Naive thymus-derived CD8-positive, alpha-beta T cell (primary cell): Measurements from ENCODE around the gene STAT5B. TPM values are rescaled to one million over a fixed set of nuclear protein-coding genes. Genes with fewer than 3 reads are reported as not detected.

Source experiments
- ATAC-seq, 2 donors: fragments of 150-1000 bp; cut with Tn5 transposase in 1 of 2; sonication (Bioruptor Pico), chemical (Tn5 transposase) in 1 of 2; 1 replicate in 1 of 2; 2 replicates in 1 of 2; pipeline ENCODE4 v1.10.0; 2021; ENCODE audit warnings: mild to moderate bottlenecking in 2 of 2, moderate library complexity in 2 of 2
- POLR2A ChIA-PET: fragments of 350-600 bp; sonication (Branson Sonifier 250); formaldehyde crosslinking; loops from one replicate; lab custom pipeline; 2021; ENCODE audit warnings: antibody characterized with exemption; lab: Charles Lee
- DNase-seq, 10 donors: peaks; one replicate each; pipeline versions ENCODE4 v3.0.0 to v3.0.0-alpha.2; 2020 to 2022
- H3K27ac Mint-ChIP-seq, 10 donors: one replicate each; pipeline ENCODE4 v1.8.0; 2020 to 2022; ENCODE audit warnings: mild to moderate bottlenecking in 10 of 10, mixed read lengths in 10 of 10, moderate library complexity in 4 of 10, inconsistent platforms in 1 of 10
- H3K27me3 Mint-ChIP-seq, 5 donors: one replicate each; pipeline ENCODE4 v1.8.0; 2021 to 2022; ENCODE audit warnings: mixed read lengths in 5 of 5
- H3K36me3 Mint-ChIP-seq, 3 donors: one replicate each; pipeline ENCODE4 v1.8.0; 2020 to 2022; ENCODE audit warnings: mixed read lengths in 3 of 3, mild to moderate bottlenecking in 2 of 3, inconsistent platforms in 1 of 3
- H3K4me1 Mint-ChIP-seq, 4 donors: one replicate each; pipeline ENCODE4 v1.8.0; 2021 to 2022; ENCODE audit warnings: mixed read lengths in 4 of 4
- H3K4me3 Mint-ChIP-seq, 10 donors: one replicate each; pipeline ENCODE4 v1.8.0; 2020 to 2022; ENCODE audit warnings: mild to moderate bottlenecking in 10 of 10, mixed read lengths in 10 of 10, moderate library complexity in 6 of 10, inconsistent platforms in 1 of 10
- H3K9me3 Mint-ChIP-seq, 9 donors: one replicate each; pipeline ENCODE4 v1.8.0; 2020 to 2022; ENCODE audit warnings: mixed read lengths in 9 of 9, mild to moderate bottlenecking in 3 of 9, inconsistent platforms in 1 of 9, moderate library complexity in 1 of 9
- polyA plus RNA-seq, 3 donors: library from polyadenylated mRNA; unstranded; fragments of 300-500 nt; fragmentation: Illumina TruSeq; gene quantifications; one replicate each; pipeline ENCODE4 v1.2.3, GENCODE V29; 2021
- total RNA-seq, 8 experiments: library from RNA in 2 of 8; stranded (reverse) in 2 of 8; gene quantifications; one replicate each; pipeline ENCODE4 v1.2.3 and lab custom pipeline; 2021 to 2026

The STAT5B gene
- total and polyA plus RNA-seq, 5 experiments from 2014 or later: 66.3 to 149 (median 94.0) TPM

DNA sequence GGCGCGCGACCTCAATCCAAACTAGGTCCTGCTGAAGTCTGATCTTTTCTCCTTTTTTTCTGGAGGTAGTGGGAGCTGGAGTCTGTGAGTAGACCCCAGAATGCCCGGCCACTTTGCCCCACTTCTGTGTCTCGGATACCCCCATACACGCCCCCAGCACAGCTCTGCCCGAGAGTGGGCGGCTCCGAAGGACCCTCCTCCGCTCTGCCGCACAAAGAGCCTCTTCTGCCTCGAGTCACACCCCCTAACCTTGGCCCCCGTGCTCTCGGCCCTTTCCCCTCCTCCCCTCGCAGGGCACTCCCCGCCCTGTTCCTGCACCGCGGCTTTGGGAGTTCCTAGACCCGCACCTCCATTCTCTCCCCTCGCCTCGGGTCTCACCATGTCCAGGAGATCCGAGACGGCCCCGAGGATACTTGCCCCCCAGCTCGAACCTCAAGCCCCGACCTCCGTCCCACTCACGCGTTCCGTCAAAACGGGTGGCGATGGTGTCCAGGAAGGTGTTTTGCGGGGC lies 95.7 kb downstream of the STAT5B start:
- DNase-seq: peak in 1 of 10 donors; percentile 9
- peak overlapping the region in 9 of 10 donors; percentile 11 to 78 (median 55) for H3K4me3 Mint-ChIP-seq
- no peaks in the 10 kb centered on the region for H3K9me3 Mint-ChIP-seq
- no peak for ATAC-seq
- H3K36me3 Mint-ChIP-seq: no peaks in the 10 kb centered on the region
- H3K27ac Mint-ChIP-seq: peak overlapping the region in 1 of 10 donors; percentile 11
- H3K4me1 Mint-ChIP-seq: peaks cover 14 to 48% (median 46%) of the 10 kb centered on the region in 4 donors
- POLR2A ChIA-PET: interaction anchor here (0.9 to 3.3 kb wide), 5 partner anchors 9 to 214 kb away, joined by 3 to 14 read pairs (median 4); partner anchors contain the start of genes GHDC and KAT2A
- peaks cover 7 to 43% (median 12%) of the 10 kb centered on the region in 5 donors for H3K27me3 Mint-ChIP-seq

DNA sequence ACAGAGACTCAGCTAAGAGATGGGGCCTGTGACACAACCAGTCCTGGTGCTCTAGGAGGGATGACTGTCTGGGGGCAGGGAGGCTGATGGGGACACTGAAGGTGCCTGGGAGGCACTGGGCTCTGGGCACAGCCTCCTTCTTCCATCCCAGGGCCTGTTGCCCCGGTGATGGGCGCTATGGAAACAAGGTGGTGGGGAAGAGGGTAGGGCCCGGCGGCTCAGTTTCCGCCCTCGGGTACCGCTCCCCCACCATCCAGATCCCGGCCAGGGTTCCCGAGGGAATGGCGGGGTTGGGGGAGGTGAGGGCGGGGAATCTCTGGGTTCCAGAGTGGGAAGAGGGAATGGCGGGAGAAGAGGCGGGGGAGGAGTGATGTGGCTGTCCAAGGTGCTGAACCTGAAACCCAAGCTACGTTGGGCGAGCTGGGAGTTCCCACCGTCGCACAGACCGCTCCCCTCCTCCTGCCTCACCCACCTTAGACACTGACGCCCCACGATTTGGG lies 96.2 kb downstream of the STAT5B start:
- no peak for ATAC-seq
- Mint-ChIP-seq H3K4me1 (peaks cover 15 to 45% (median 43%) of the 10 kb centered on the region in 4 donors), H3K36me3 (no peaks in the 10 kb centered on the region), H3K9me3 (no peaks in the 10 kb centered on the region), H3K4me3 (peak overlapping the region in 9 of 10 donors; percentile 26 to 78 (median 59)), H3K27ac (no peak overlapping the region), H3K27me3 (peaks cover 7 to 43% (median 15%) of the 10 kb centered on the region in 5 donors)
- POLR2A ChIA-PET: interaction anchor here (0.5 to 3.3 kb wide), 6 partner anchors 9 to 942 kb away, joined by 3 to 14 read pairs (median 4); partner anchors contain the start of genes GHDC and KAT2A
- DNase-seq: peak in 5 of 10 donors; percentile 20 to 39 (median 24)

DNA sequence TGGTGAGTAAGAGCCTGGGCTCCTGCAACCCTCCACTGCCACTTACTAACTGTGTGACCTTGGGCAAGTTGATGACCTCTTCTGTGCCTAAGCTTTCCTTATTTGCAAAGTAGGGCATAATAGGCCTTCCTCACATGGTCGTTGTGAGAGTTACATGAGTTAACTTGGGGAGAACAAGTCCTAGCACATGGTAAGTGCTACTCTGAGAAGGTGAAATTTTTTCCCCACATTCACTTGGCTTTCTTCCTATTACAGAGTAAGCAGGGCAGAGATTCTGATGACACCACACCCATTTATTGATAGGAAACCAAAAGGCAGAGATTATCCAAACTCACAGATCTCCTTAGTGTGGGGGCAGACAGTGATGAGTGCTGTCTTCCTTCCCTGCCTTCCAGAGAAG lies 96.9 kb downstream of the STAT5B start:
- no peak for ATAC-seq
- Mint-ChIP-seq H3K36me3 (no peaks in the 10 kb centered on the region), H3K4me1 (peaks cover 11 to 42% (median 38%) of the 10 kb centered on the region in 4 donors), H3K27ac (no peak overlapping the region), H3K27me3 (peaks cover 7 to 43% (median 15%) of the 10 kb centered on the region in 5 donors), H3K9me3 (no peaks in the 10 kb centered on the region), H3K4me3 (peak overlapping the region in 8 of 10 donors; percentile 4 to 78 (median 57))
- POLR2A ChIA-PET: interaction anchor here (1.1 to 3.3 kb wide), 5 partner anchors 8 to 213 kb away, joined by 3 to 14 read pairs (median 3); partner anchors contain the start of gene GHDC
- DNase-seq: no peak

DNA sequence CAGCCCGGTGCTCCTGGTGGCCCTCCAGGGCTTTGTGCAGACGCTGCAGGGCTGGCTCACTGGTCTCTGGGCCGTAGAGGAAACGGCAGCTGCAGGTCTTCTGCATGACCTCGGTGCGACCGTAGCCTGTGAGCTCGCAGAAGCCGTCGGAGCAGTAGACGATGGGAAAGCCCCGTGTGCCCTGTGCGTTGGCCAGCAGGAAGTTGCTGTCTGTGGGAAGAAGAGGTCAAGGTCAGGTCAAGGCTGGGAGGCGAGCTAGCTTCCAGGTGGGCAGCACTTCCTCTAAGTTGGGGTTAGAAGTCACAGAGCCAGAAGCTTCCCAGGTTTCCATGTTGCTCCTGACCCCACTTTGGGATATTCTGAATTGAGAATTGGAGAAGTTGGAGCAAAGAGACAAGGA lies 97.4 kb downstream of the STAT5B start:
- no peaks in the 10 kb centered on the region for H3K36me3 Mint-ChIP-seq
- no peak for ATAC-seq
- peak overlapping the region in 1 of 10 donors; percentile 36 for H3K27ac Mint-ChIP-seq
- POLR2A ChIA-PET: interaction anchor here (1.2 to 3.3 kb wide), 2 partner anchors 10 to 15 kb away, joined by 3 to 14 read pairs; partner anchors contain the start of gene GHDC
- peak overlapping the region in 6 of 10 donors; percentile 4 to 65 (median 27) for H3K4me3 Mint-ChIP-seq
- H3K27me3 Mint-ChIP-seq: peaks cover 7 to 43% (median 15%) of the 10 kb centered on the region in 5 donors
- H3K4me1 Mint-ChIP-seq: peaks cover 10 to 38% (median 37%) of the 10 kb centered on the region in 4 donors
- peak in 1 of 10 donors; percentile 11 for DNase-seq
- no peaks in the 10 kb centered on the region for H3K9me3 Mint-ChIP-seq

DNA sequence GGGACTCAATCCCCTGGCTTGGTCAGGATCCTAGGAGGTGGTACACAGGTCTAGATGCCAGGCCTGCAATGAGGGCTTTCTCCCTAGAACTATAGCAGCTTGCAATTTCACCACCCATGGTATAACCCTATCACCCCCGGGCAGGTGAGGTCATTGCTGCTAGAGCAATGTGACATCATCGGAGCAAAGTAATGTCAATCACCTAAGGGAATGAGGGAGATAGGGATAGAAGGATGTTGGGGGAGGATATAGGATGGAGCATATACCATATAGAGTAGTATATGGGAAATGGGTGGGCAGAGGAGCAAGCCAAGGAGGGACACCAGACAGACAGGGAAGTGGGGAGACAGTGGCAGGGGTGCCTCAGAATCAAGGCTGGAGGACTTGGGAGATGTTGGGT lies 98.5 kb downstream of the STAT5B start:
- ATAC-seq (no peak), DNase-seq (no peak)
- Mint-ChIP-seq H3K27me3 (peaks cover 7 to 43% (median 15%) of the 10 kb centered on the region in 5 donors), H3K9me3 (no peaks in the 10 kb centered on the region), H3K36me3 (no peaks in the 10 kb centered on the region), H3K4me3 (peak overlapping the region in 2 of 10 donors; percentile 18 to 26), H3K27ac (no peak overlapping the region), H3K4me1 (peaks cover 6 to 27% (median 27%) of the 10 kb centered on the region in 4 donors)
- POLR2A ChIA-PET: no interaction called here

DNA sequence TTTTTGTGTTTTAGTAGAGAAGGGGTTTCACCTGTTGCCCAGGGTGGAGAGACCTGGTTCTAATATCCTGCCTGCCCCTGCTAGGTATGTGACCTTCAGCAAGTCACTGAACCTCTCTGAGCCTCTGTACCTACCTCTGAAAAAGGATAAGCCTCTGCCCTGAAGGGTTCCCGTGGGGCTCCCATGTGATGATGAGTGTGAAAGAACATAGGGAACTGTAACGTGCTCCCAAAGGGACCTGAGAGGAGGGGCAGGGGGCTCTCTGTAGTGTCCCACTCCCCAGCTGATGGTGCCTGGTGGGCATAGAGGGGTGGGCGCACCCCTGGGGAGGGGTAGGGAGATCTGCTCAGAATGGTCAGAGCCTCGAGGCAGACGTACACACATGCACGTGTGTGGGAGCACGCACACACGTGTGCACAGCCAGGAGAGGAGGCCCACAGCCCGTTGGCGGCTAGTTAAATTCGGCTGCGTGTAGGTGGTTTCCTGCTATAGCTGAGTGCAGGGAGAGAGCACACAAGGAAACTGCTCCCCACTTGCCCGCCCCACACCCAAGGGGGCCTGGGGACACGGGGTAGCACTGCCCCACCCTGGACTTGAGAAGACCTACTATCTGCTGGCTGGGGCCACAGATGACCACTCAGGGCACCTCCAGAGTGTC lies 101.9 kb downstream of the STAT5B start:
- DNase-seq: no peak
- no peak overlapping the region for H3K4me3 Mint-ChIP-seq
- H3K27ac Mint-ChIP-seq: no peak overlapping the region
- peaks cover 8 to 13% (median 10%) of the 10 kb centered on the region in 4 donors for H3K4me1 Mint-ChIP-seq
- POLR2A ChIA-PET: interaction anchor here (0.7 to 1.1 kb wide), 2 partner anchors 7 to 34 kb away, joined by 3 to 4 read pairs; no protein-coding TSS in a partner anchor
- peaks cover 4 to 20% (median 9%) of the 10 kb centered on the region in 5 donors for H3K27me3 Mint-ChIP-seq
- H3K36me3 Mint-ChIP-seq: no peaks in the 10 kb centered on the region
- ATAC-seq: no peak
- no peaks in the 10 kb centered on the region for H3K9me3 Mint-ChIP-seq

DNA sequence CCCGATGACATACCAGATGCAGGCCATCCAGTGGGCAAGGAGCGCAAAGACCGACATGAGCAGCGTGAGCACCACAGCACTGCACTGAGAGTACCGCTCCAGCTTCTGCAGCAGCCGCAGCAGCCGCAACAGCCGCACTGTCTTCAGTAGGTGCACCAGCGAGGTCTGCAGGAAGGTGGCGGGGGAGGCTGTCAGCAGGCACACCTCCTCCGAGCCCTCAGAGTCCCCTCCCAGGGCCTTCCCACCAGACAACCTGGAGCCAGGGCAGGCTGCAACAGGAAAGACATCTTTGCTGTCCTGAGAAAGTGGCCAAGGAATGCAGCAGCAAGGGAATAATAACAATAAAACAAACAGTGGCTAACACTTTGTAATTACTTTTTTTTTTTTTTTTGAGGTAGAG lies 104.4 kb downstream of the STAT5B start:
- no peak overlapping the region for H3K27ac Mint-ChIP-seq
- H3K4me1 Mint-ChIP-seq: peaks cover 0 to 12% (median 4%) of the 10 kb centered on the region in 4 donors
- no peaks in the 10 kb centered on the region for H3K36me3 Mint-ChIP-seq
- no peak overlapping the region for H3K4me3 Mint-ChIP-seq
- ATAC-seq: no peak
- H3K9me3 Mint-ChIP-seq: no peaks in the 10 kb centered on the region
- no peak for DNase-seq
- H3K27me3 Mint-ChIP-seq: peaks cover 0 to 4% (median 0%) of the 10 kb centered on the region in 5 donors
- POLR2A ChIA-PET: interaction anchor here (0.7 to 0.9 kb wide), 2 partner anchors 8 to 29 kb away, joined by 4 read pairs; partner anchors contain the start of gene KCNH4

DNA sequence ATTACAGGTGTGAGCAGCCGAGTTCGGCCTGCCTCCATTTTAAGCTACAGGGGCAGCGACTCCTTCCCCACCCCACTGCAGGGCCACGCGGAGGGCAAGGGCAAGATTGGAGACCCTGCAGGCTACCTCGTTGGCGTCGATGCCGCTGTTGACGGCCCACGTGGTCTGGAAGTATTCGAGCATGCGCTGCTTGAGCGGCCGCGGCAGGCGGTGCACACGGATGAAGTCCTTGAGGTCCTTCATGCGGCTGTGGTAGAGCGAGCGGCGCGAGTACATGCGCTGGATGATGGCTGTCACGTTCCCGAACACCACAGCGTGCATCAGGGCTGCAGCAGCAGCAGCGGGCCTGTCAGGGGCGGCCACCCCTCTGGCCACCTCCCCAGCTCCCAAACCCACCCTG lies 106.8 kb downstream of the STAT5B start:
- POLR2A ChIA-PET: no interaction called here
- ATAC-seq (no peak), DNase-seq (no peak)
- H3K27me3 Mint-ChIP-seq: peaks cover 0 to 4% (median 0%) of the 10 kb centered on the region in 5 donors
- no peak overlapping the region for H3K27ac Mint-ChIP-seq
- H3K4me3 Mint-ChIP-seq: no peak overlapping the region
- no peaks in the 10 kb centered on the region for H3K9me3 Mint-ChIP-seq
- no peaks in the 10 kb centered on the region for H3K36me3 Mint-ChIP-seq
- peaks cover 0 to 7% (median 4%) of the 10 kb centered on the region in 4 donors for H3K4me1 Mint-ChIP-seq

DNA sequence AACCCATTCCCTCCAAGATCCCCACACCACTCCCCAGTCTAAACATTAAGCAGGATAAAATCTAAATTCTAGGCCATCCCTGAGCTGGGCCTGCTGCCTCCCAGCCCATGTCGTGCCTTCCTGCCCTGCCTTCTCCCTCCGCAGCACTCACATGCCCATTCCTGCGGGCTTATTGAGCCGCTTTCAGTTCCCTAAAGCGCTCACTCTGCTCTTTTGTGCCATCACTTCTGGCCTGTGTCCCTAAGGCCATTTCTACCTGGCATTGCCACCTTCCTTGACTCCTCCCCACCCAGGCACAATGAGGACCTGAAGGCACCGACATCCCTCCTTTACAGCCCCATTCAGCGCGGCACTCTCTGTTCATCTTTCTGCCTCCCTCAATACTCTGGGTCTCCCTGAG lies 108.4 kb downstream of the STAT5B start:
- H3K4me1 Mint-ChIP-seq: peaks cover 0 to 11% (median 4%) of the 10 kb centered on the region in 4 donors
- H3K36me3 Mint-ChIP-seq: no peaks in the 10 kb centered on the region
- POLR2A ChIA-PET: no interaction called here
- ATAC-seq: no peak
- H3K4me3 Mint-ChIP-seq: no peak overlapping the region
- no peak overlapping the region for H3K27ac Mint-ChIP-seq
- no peak for DNase-seq
- peaks cover 0 to 4% (median 0%) of the 10 kb centered on the region in 5 donors for H3K27me3 Mint-ChIP-seq
- no peaks in the 10 kb centered on the region for H3K9me3 Mint-ChIP-seq

DNA sequence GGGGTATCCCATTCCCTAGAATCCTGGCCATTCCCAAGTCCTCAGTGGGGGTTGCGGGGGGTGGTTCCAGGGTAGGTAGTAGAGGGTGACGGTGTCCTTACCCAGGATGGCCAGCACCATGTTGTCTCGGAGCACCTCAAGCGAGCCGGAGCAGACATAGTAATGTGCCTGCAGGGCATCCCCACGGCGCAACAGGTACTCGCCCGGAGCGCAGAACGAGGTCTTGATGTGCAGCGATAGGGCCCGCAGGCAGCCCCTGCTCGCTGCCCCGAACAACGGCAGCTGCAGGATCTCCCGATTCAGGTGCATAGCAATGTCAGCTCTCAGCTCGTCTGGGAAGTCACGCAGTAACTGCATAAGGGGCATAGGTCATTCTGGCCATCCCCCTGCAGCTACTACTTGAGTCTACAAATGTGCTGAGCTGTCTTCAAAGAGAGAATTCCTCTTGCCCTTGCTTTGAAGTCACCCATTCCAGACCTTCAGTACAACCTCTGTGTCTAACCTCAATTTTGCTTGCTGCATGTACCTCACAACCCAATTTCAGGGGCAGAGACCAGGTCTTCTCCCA lies 109.9 kb downstream of the STAT5B start:
- peaks cover 0 to 11% (median 3%) of the 10 kb centered on the region in 4 donors for H3K4me1 Mint-ChIP-seq
- ATAC-seq (no peak), DNase-seq (no peak)
- H3K9me3 Mint-ChIP-seq: no peaks in the 10 kb centered on the region
- H3K4me3 Mint-ChIP-seq: no peak overlapping the region
- H3K27ac Mint-ChIP-seq: no peak overlapping the region
- POLR2A ChIA-PET: no interaction called here
- no peaks in the 10 kb centered on the region for H3K36me3 Mint-ChIP-seq
- peaks cover 0 to 4% (median 0%) of the 10 kb centered on the region in 5 donors for H3K27me3 Mint-ChIP-seq

DNA sequence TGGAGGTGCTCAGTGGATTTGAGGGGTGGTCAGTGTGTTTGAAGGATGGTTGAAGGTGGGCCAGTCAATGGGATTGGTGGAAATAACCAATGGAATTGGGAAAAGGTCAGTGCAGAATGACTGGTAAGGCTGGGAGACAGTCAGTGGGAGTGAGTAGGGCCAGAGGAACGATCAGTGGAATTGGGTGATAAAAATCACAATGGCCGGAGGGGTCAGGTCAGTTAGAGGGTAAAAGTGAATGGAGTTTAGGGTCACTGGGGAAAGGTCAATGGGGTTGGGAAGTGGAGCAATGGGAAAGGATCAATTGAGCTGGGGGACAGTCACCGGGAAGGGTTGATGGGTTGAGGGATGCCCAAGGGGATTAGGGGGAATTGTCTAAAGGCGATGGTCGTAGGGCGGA lies 110.4 kb downstream of the STAT5B start:
- ATAC-seq: no peak
- H3K27ac Mint-ChIP-seq: peak overlapping the region in 1 of 10 donors; percentile 46
- no peaks in the 10 kb centered on the region for H3K36me3 Mint-ChIP-seq
- no peak for DNase-seq
- POLR2A ChIA-PET: no interaction called here
- H3K4me1 Mint-ChIP-seq: peaks cover 0 to 11% (median 2%) of the 10 kb centered on the region in 4 donors
- no peaks in the 10 kb centered on the region for H3K9me3 Mint-ChIP-seq
- H3K4me3 Mint-ChIP-seq: no peak overlapping the region
- H3K27me3 Mint-ChIP-seq: peaks cover 0 to 4% (median 0%) of the 10 kb centered on the region in 5 donors

DNA sequence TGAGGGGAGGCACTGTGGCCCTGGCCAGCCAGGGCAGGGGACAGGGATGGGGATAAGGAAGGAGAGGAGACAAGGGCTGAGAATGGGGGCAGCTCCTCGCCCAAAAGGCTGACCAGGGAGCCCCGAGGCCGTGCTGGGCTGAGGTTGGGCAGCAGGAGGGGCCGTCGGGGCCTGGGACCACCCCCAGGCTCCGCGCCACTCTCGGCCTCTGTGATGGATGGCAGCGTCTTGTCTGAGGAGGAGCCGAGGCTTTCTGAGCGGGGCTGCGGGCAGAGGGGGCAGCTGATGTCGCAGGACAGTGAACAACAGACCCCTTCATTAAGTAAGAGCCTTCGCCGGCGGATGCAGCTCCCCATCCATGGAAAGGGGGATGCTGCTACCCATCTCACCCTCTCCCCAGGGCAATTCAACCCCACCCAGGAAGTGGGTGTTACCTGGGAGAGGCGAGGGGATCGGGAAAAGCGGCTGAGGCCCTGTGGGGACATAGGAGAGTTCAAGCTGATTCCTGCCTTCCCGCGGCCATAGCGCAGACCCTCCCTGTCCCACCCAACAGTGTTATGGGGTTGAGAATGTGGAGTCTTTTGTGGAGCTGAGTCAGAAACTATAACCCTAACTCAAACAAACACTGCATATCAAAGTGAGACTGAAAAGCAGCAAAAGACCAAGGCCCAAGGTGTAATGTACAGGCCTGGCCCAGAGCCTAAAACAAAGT lies 112.3 kb downstream of the STAT5B start:
- POLR2A ChIA-PET: no interaction called here
- Mint-ChIP-seq H3K27ac (no peak overlapping the region), H3K9me3 (no peaks in the 10 kb centered on the region), H3K4me3 (no peak overlapping the region), H3K27me3 (no peaks in the 10 kb centered on the region), H3K36me3 (no peaks in the 10 kb centered on the region), H3K4me1 (peaks cover 0 to 8% (median 0%) of the 10 kb centered on the region in 4 donors)
- DNase-seq (no peak), ATAC-seq (no peak)
